ENCODE results near the gene SLC24A3.

DNA sequence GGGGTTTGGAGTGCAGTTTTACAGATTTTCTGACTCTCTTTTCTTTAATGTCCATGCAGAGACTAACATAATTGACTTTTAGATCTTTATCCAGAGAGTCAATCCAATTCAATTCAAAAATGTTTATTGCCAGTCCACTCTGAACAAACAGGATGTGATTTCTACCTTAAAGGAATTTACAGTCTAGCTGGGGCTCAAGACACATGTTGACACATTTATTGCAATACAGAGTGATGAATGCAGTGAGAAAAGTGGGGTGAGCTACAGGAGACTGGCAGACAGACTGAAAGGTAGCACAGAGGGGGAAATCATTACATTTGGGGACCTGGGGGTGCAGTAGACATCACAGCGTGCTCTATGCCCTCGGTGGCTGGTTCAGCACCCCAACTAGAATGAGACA lies 193.9 kb downstream of the SLC24A3 start:
- TF ChIP-seq, protein P1, sequence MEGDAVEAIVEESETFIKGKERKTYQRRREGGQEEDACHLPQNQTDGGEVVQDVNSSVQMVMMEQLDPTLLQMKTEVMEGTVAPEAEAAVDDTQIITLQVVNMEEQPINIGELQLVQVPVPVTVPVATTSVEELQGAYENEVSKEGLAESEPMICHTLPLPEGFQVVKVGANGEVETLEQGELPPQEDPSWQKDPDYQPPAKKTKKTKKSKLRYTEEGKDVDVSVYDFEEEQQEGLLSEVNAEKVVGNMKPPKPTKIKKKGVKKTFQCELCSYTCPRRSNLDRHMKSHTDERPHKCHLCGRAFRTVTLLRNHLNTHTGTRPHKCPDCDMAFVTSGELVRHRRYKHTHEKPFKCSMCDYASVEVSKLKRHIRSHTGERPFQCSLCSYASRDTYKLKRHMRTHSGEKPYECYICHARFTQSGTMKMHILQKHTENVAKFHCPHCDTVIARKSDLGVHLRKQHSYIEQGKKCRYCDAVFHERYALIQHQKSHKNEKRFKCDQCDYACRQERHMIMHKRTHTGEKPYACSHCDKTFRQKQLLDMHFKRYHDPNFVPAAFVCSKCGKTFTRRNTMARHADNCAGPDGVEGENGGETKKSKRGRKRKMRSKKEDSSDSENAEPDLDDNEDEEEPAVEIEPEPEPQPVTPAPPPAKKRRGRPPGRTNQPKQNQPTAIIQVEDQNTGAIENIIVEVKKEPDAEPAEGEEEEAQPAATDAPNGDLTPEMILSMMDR (IDR thresholded peaks at IDR 0.05), result no peak
- no peak for TF ChIP-seq POLR2A (IDR thresholded peaks at IDR 0.05)

Data from upper lobe of left lung (tissue), 4 donors.